Measurements from ENCODE around the gene ARRDC3. TPM values are rescaled to one million over a fixed set of nuclear protein-coding genes. Genes with fewer than 3 reads are reported as not detected.
"Not testable (repeated sequence)": the region's sequence is repeated elsewhere in the genome, so short reads cannot be mapped to it uniquely, and the experiment has no call there.

Gene ARRDC3
- total RNA-seq, 1 donor from 2014 or later, result 39.1 TPM

- no peak for TF ChIP-seq CTCF (IDR thresholded peaks at IDR 0.05; ENCODE audit: insufficient read depth, low read length, poor library complexity, severe bottlenecking)
- Histone ChIP-seq H3K4me3 (ENCODE audit: low read depth, low read length) (no peak overlapping the region), H3K36me3 (ENCODE audit: control insufficient read depth, insufficient read depth, low read length) (no peaks in the 10 kb centered on the region), H3K27me3 (ENCODE audit: control insufficient read depth, insufficient read depth, low read length) (no peaks in the 10 kb centered on the region)
- DNase-seq (ENCODE audit: low read depth), result no peak
These were observed 54.4 kb downstream of the ARRDC3 start for GRCh38 chr5:91328743-91329142.

DNA sequence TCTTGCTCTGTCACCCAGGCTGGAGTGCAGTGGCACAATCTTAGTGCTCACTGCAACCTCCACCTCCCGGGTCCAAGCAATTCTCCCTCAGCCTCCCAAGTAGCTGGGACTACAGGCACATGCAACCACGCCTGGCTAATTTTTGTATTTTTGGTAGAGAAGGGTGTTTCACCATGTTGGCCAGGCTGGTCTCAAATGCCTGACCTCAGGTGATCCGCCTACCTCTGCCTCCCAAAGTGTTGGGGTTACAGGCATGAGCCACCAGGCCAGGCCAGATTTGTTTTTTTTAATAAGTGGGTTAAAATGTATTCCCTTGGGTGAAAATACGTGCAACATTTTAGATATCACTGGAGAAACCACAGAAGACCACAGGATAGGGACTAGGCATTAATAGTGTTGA is 60.1 kb downstream of the ARRDC3 start:
- not testable (repeated sequence) for H3K27me3 ChIP-seq (ENCODE audit: control insufficient read depth, insufficient read depth, low read length); DNase-seq (ENCODE audit: low read depth); H3K36me3 ChIP-seq (ENCODE audit: control insufficient read depth, insufficient read depth, low read length); H3K4me3 ChIP-seq (ENCODE audit: low read depth, low read length)

DNA sequence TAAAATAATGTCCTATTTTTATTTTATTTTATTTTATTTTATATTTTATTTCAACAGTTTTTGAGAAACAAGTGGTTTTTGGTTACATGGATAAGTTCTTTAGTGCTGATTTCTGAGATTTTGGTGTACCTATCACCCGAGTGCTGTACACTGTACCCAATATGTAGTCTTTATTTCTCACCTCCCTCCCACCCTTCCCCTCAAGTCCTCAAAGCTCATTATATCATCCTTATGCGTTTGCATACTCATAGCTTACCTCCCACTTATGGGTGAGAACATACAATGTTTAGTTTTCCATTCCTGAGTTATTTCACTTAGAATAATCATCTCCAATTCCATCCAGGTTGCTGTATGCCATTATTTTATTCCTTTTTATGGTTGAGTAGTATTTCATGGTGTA is 63.5 kb downstream of the ARRDC3 start:
- no peak for TF ChIP-seq CTCF (IDR thresholded peaks at IDR 0.05; ENCODE audit: insufficient read depth, low read length, poor library complexity, severe bottlenecking)
- Histone ChIP-seq H3K36me3 (ENCODE audit: control insufficient read depth, insufficient read depth, low read length) (no peaks in the 10 kb centered on the region), H3K4me3 (ENCODE audit: low read depth, low read length) (no peak overlapping the region), H3K27me3 (ENCODE audit: control insufficient read depth, insufficient read depth, low read length) (no peaks in the 10 kb centered on the region)
- no peak for DNase-seq (ENCODE audit: low read depth)

GRCh38 chr5:91318724-91319123 is 64.4 kb downstream of the ARRDC3 start:
- TF ChIP-seq CTCF (IDR thresholded peaks at IDR 0.05; ENCODE audit: insufficient read depth, low read length, poor library complexity, severe bottlenecking), result no peak
- Histone ChIP-seq H3K27me3 (ENCODE audit: control insufficient read depth, insufficient read depth, low read length) (no peaks in the 10 kb centered on the region), H3K36me3 (ENCODE audit: control insufficient read depth, insufficient read depth, low read length) (no peaks in the 10 kb centered on the region)

More at GRCh38 chr5:91318724-91319123, 64.4 kb downstream of the ARRDC3 start:
- H3K4me3 ChIP-seq (ENCODE audit: low read depth, low read length), result no peak overlapping the region
- DNase-seq (ENCODE audit: low read depth), result no peak

Measured in kidney epithelial cell (primary cell).